ENCODE measurements around the gene TRPM4. TPM values are rescaled to one million over a fixed set of nuclear protein-coding genes. Genes with fewer than 3 reads are reported as not detected.

The TRPM4 gene
- total and polyA plus RNA-seq, 2 experiments from 2014 or later, result 16.5 to 25.7 TPM

- Mint-ChIP-seq H3K9me3 (no peaks in the 10 kb centered on the region; the same call in 1 of the 3 replicates), H3K4me3 (no peak overlapping the region), H3K4me1 (no peaks in the 10 kb centered on the region; the same call in 2 of the 3 replicates), H3K36me3 (ENCODE audit: low read depth) (peaks cover 8% of the 10 kb centered on the region; the same call in 1 of the 3 replicates), H3K27ac (no peak overlapping the region), H3K27me3 (ENCODE audit: insufficient read depth, low read depth, poor library complexity) (peaks cover 4% of the 10 kb centered on the region)
- ATAC-seq (peak; percentile 63), DNase-seq (ENCODE audit: low spot score) (peak; percentile 24)
- Histone ChIP-seq H2AFZ (no peak overlapping the region), H3K27ac (ENCODE audit: low read depth) (no peak overlapping the region), H3K4me2 (no peak overlapping the region), H3K4me1 (ENCODE audit: insufficient read depth) (no peaks in the 10 kb centered on the region), H3K79me2 (replicated peaks; ENCODE audit: insufficient read depth) (no peaks in the 10 kb centered on the region), H3F3A (replicated peaks; ENCODE audit: low read depth) (0 out of 2 replicates have a peak, but pooled peaks cover 3% of the 10 kb centered on the region), H4K20me1 (replicated peaks; ENCODE audit: insufficient read depth) (no peaks in the 10 kb centered on the region), H3K9me2 (ENCODE audit: insufficient read depth) (no peaks in the 10 kb centered on the region), H3K27me3 (ENCODE audit: insufficient read depth) (no peaks in the 10 kb centered on the region), H3K36me3 (ENCODE audit: insufficient read depth) (no peaks in the 10 kb centered on the region), H3K4me3 (no peak overlapping the region)
- TF ChIP-seq ZNF331 (CRISPR knock-in tag; IDR thresholded peaks at IDR 0.05; ENCODE audit: low read depth), result no peak
- no peak for TF ChIP-seq CREB1 (CRISPR knock-in tag; IDR thresholded peaks at IDR 0.05; ENCODE audit: low read depth)
- no peak for TF ChIP-seq REST (IDR thresholded peaks at IDR 0.05; ENCODE audit: unreplicated experiment)
- TF ChIP-seq ZNF462 (CRISPR knock-in tag; IDR thresholded peaks at IDR 0.05), result no peak
- no peak for TF ChIP-seq ETS1 (IDR thresholded peaks at IDR 0.05)
- no peak for TF ChIP-seq CTCF (conservative IDR thresholded peaks at IDR 0.05; ENCODE audit: low read depth in 2 of 2)
- TF ChIP-seq EZH2phosphoT487 (IDR thresholded peaks at IDR 0.05; ENCODE audit: unreplicated experiment), result no peak
- TF ChIP-seq POLR2AphosphoS5 (IDR thresholded peaks at IDR 0.05; ENCODE audit: low read depth), result no peak
- no peak for TF ChIP-seq JUNB (IDR thresholded peaks at IDR 0.05; ENCODE audit: unreplicated experiment)
- TF ChIP-seq NANOG (IDR thresholded peaks at IDR 0.05; ENCODE audit: borderline replicate concordance), result no peak
- no peak for TF ChIP-seq EZH2 (IDR thresholded peaks at IDR 0.05; ENCODE audit: low read depth, unreplicated experiment)
- TF ChIP-seq STAT1 (IDR thresholded peaks at IDR 0.05; ENCODE audit: unreplicated experiment), result no peak
- no peak for TF ChIP-seq ZNF114 (CRISPR knock-in tag; IDR thresholded peaks at IDR 0.05)
Measured at GRCh38 chr19:49196527-49197240, 39.1 kb downstream of the TRPM4 start.
